Suprapubic skin (tissue), 4 donors: ENCODE data around the gene POLR3F. TPM values are rescaled to one million over a fixed set of nuclear protein-coding genes. Genes with fewer than 3 reads are reported as not detected.
A peak's percentile ranks its signal among the peaks of the same experiment; 100 is the strongest.
"Not testable (repeated sequence)": the region's sequence is repeated elsewhere in the genome, so short reads cannot be mapped to it uniquely, and the experiment has no call there.

Experiments used
- DNase-seq, 2 donors: peaks; one replicate each; pipeline ENCODE4 v3.0.0-alpha.2; 2019; ENCODE audit warnings: low spot score in 2 of 2
- H3K27ac ChIP-seq: fragments of 200-600 bp; sonication (generic); one replicate; pipeline ENCODE4 v1.5.1; 2019
- H3K27me3 ChIP-seq: fragments of 200-600 bp; sonication (generic); one replicate; pipeline ENCODE4 v1.5.1; 2019
- H3K36me3 ChIP-seq: fragments of 200-600 bp; sonication (generic); one replicate; pipeline ENCODE4 v1.5.1; 2019
- H3K4me1 ChIP-seq: fragments of 200-600 bp; sonication (generic); one replicate; pipeline ENCODE4 v1.5.1; 2019
- H3K4me3 ChIP-seq: fragments of 200-600 bp; sonication (generic); one replicate; pipeline ENCODE4 v1.5.1; 2019; ENCODE audit warnings: mild to moderate bottlenecking
- H3K9me3 ChIP-seq: fragments of 200-600 bp; sonication (generic); one replicate; pipeline ENCODE4 v1.5.1; 2019
- EP300 ChIP-seq: sonication (generic); formaldehyde crosslinking; IDR thresholded peaks from one replicate; pipeline ENCODE4 v1.6.1; 2017; ENCODE audit warnings: antibody characterized with exemption
- POLR2A ChIP-seq, 2 donors: fragments of 450-650 bp; IDR thresholded peaks; one replicate each; pipeline ENCODE4 v1.6.1; 2017; ENCODE audit warnings: antibody characterized with exemption in 2 of 2, mild to moderate bottlenecking in 2 of 2, moderate library complexity in 2 of 2
- POLR2AphosphoS5 ChIP-seq, 3 donors: sonication (generic); formaldehyde crosslinking; IDR thresholded peaks; one replicate each; pipeline ENCODE4 v1.6.1; 2017; ENCODE audit warnings: antibody characterized with exemption in 3 of 3
- WGBS: methylation state at CpG from one replicate; pipeline ENCODE4 v1.1.5; 2018; 5-methylcytosine and 5-hydroxymethylcytosine counted together
- total RNA-seq, 4 donors: library from RNA; depleted of rRNA; stranded (reverse); fragments of >200 nt; gene quantifications; one replicate each; pipeline ENCODE4 v1.1.0, GENCODE V29; 2016
- TF ChIP-seq, protein P1 (sequence below), 2 donors: fragments of 200-600 bp in 1 of 2; fragments of 450-650 bp in 1 of 2; sonication (generic) in 1 of 2; IDR thresholded peaks; one replicate each; pipeline ENCODE4 v1.5.1; 2016 to 2019; ENCODE audit warnings: antibody characterized with exemption in 2 of 2, mild to moderate bottlenecking in 1 of 2, moderate library complexity in 1 of 2

POLR3F gene
- total RNA-seq, 4 donors from 2014 or later, result 6.9 to 13.7 (median 7.1) TPM

GRCh38 chr20:18481596-18481995, 14.4 kb downstream of the POLR3F start:
- Histone ChIP-seq H3K9me3 (no peaks in the 10 kb centered on the region), H3K36me3 (peaks cover 79% of the 10 kb centered on the region), H3K27ac (no peak overlapping the region), H3K27me3 (no peaks in the 10 kb centered on the region), H3K4me3 (no peak overlapping the region), H3K4me1 (no peaks in the 10 kb centered on the region)
- 99% methylated on average over 4 of the region's 4 CpGs for WGBS
- TF ChIP-seq, protein P1, sequence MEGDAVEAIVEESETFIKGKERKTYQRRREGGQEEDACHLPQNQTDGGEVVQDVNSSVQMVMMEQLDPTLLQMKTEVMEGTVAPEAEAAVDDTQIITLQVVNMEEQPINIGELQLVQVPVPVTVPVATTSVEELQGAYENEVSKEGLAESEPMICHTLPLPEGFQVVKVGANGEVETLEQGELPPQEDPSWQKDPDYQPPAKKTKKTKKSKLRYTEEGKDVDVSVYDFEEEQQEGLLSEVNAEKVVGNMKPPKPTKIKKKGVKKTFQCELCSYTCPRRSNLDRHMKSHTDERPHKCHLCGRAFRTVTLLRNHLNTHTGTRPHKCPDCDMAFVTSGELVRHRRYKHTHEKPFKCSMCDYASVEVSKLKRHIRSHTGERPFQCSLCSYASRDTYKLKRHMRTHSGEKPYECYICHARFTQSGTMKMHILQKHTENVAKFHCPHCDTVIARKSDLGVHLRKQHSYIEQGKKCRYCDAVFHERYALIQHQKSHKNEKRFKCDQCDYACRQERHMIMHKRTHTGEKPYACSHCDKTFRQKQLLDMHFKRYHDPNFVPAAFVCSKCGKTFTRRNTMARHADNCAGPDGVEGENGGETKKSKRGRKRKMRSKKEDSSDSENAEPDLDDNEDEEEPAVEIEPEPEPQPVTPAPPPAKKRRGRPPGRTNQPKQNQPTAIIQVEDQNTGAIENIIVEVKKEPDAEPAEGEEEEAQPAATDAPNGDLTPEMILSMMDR (IDR thresholded peaks at IDR 0.05), result no peak
- TF ChIP-seq POLR2AphosphoS5 (IDR thresholded peaks at IDR 0.05) (no peak), EP300 (no peak), POLR2A (IDR thresholded peaks at IDR 0.05) (no peak)
- DNase-seq, result no peak

DNA sequence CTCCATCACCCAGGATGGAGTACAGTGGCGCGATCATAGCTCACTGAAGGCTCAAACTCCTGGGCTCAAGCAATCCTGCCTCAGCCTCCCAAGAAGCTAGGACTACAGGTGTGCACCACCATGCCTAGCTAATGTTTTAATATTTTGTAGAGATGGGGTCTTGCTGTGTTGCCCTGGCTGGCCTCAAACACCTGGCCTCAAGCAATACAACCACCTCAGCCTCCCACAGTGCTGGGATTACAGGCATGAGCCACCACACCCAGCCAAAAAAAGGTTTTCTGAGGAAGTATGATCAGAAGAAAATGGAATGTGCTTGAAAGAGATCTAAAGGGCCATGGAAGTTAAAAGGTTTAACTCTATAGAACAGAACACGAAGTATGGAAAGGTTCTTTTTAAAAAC, 21.1 kb downstream of the POLR3F start:
- TF ChIP-seq, protein P1 (IDR thresholded peaks at IDR 0.05), result no peak
- no peak for TF ChIP-seq POLR2AphosphoS5 (IDR thresholded peaks at IDR 0.05)
- TF ChIP-seq EP300, result no peak
- no peak for TF ChIP-seq POLR2A (IDR thresholded peaks at IDR 0.05)
- DNase-seq, result no peak
- Histone ChIP-seq H3K9me3 (no peaks in the 10 kb centered on the region), H3K27ac (no peak overlapping the region), H3K36me3 (peaks cover 60% of the 10 kb centered on the region), H3K27me3 (no peaks in the 10 kb centered on the region), H3K4me3 (no peak overlapping the region), H3K4me1 (no peaks in the 10 kb centered on the region)
- 97% methylated on average over 3 of the region's 3 CpGs for WGBS

DNA sequence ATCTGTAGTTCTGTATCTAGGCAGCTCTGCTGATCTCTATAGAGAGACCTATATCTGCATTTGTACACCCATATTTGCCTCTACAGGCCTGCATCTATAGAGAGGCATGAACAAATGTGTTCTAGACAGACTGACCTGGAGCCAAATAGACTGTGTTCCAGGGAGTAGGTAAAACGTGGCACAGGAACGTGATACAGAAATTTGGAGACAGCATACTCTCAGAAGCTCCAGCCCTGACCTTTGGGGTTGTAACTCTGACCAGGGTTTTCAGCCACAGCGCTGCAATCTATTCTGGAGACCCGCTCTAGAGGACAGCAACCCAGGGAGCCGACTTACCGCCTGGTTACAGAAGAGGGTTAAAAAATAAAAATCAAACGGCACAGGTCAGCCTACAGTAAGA, 28.9 kb downstream of the POLR3F start:
- Histone ChIP-seq H3K36me3 (peaks cover 13% of the 10 kb centered on the region), H3K27me3 (no peaks in the 10 kb centered on the region), H3K4me3 (peak overlapping the region; percentile 72), H3K9me3 (no peaks in the 10 kb centered on the region), H3K4me1 (peaks cover 12% of the 10 kb centered on the region), H3K27ac (no peak overlapping the region)
- TF ChIP-seq POLR2AphosphoS5 (IDR thresholded peaks at IDR 0.05) (no peak), EP300 (no peak), POLR2A (IDR thresholded peaks at IDR 0.05) (no peak)
- TF ChIP-seq, protein P1 (IDR thresholded peaks at IDR 0.05), result no peak
- DNase-seq, result no peak
- WGBS, result 16% methylated on average over 7 of the region's 7 CpGs

DNA sequence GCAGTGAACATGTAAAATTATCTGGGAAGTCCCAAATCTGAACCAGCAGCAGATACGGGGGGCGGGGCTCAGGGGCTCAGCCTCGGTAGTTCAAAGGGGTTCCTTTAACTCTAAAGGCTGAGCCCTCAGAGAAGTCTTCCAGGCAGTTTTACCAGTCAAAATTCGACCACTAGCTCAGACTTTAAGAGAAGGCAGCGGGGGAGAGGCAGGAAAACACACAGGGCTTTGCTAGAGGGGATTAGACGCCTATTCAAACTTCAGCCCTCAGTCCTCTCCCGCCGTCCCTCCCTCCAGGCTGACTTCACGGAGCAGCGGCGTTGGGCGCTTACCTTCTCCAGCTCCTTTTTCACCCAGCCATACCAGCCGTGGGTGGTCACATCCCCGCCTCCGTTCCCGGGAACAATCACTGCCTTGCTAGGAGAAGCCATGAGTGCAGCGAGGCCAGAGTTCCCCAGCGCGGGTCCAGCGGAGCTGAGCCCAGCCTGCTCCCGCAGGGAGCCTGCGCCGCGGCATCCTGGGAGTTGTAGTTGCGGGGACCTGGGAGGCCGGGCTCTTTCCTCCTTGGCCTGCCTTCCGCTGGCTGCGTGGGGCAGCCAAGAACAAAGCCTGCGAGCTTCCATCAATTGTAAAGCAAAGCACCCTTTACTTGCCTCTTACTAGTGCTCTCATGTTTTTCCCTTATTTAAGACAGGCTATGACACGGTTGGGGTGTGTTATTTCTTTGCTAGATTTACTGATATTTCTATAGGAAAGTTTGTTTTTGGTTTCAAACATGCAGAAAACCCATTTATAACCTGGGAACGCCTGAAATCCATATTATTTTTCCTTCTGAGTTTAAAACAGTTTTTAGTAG, 29.8 kb downstream of the POLR3F start, which contains the start of gene RBBP9:
TSS of gene RBBP9 (minus strand) at position 486 of the 853 bp plus-strand sequence. CDS start at position 428, 58 bp downstream.
- WGBS, result 2% methylated on average over 23 of the region's 31 CpGs
- Histone ChIP-seq H3K4me3 (peak within 1 kb of the TSS; percentile 72), H3K9me3 (no peaks in the 10 kb centered on the region), H3K36me3 (peaks cover 13% of the 10 kb centered on the region), H3K4me1 (peaks cover 12% of the 10 kb centered on the region), H3K27me3 (no peaks in the 10 kb centered on the region), H3K27ac (peak within 1 kb of the TSS; percentile 51)
- DNase-seq, result peak; percentile 87 to 90
- TF ChIP-seq POLR2AphosphoS5 (IDR thresholded peaks at IDR 0.05) (peak in 1 of 3 donors; percentile 53), EP300 (no peak)

GRCh38 chr20:18497603-18498002, 30.4 kb downstream of the POLR3F start:
- DNase-seq, result no peak
- WGBS, result 94% methylated on average over 3 of the region's 3 CpGs
- no peak overlapping the region for H3K27ac ChIP-seq
- H3K27me3 ChIP-seq, result no peaks in the 10 kb centered on the region
- H3K36me3 ChIP-seq, result peaks cover 12% of the 10 kb centered on the region
- H3K4me3 ChIP-seq, result no peak overlapping the region
- peaks cover 12% of the 10 kb centered on the region for H3K4me1 ChIP-seq
- TF ChIP-seq EP300, result no peak
- no peak for TF ChIP-seq POLR2AphosphoS5 (IDR thresholded peaks at IDR 0.05)
- TF ChIP-seq POLR2A (IDR thresholded peaks at IDR 0.05), result no peak
- TF ChIP-seq, protein P1 (IDR thresholded peaks at IDR 0.05), result no peak
- H3K9me3 ChIP-seq, result no peaks in the 10 kb centered on the region

DNA sequence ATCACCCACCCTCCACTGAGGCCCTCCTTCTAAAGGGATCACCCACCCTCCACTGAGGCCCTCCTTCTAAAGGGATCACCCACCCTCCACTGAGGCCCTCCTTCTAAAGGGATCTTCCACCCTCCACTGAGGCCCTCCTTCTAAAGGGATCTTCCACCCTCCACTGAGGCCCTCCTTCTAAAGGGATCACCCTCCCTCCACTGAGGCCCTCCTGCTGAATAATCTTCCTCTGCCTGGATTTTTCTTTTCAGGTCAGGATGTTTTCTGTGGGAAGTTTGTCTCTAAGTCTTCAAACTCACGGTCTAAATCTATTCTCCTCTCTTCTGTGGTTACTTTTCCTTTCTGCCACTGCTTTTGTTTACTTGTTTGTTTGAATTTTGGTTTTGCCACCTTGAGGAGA, 34.5 kb downstream of the POLR3F start:
- 85% methylated on average over 1 of the region's 1 CpG for WGBS
- H3K4me1 ChIP-seq, H3K9me3 ChIP-seq, H3K27me3 ChIP-seq, H3K36me3 ChIP-seq, H3K27ac ChIP-seq, DNase-seq, H3K4me3 ChIP-seq: not testable (repeated sequence)
